OCI-M2 (cell line): ENCODE data around the gene CHI3L2.

Experiments
- DNase-seq: peaks from one replicate; lab custom pipeline; 2025; ENCODE audit not compliant: unreplicated experiment; lab: John Stamatoyannopoulos, UW

Gene CHI3L2

GRCh38 chr1:111227434-111227833 lies at the start of gene CHI3L2:
TSS of gene CHI3L2 (plus strand) at chr1:111227713. CDS start at chr1:111227730, 17 bp downstream.
- no peak for DNase-seq

- DNase-seq: no peak
Observed at GRCh38 chr1:111179968-111180533, 47.5 kb upstream of the CHI3L2 start.

GRCh38 chr1:111182052-111182451 lies 45.5 kb upstream of the CHI3L2 start:
- DNase-seq: no peak

- DNase-seq: no peak
Observed at GRCh38 chr1:111183308-111184069, 44.0 kb upstream of the CHI3L2 start.

GRCh38 chr1:111184663-111185062 lies 42.9 kb upstream of the CHI3L2 start:
- DNase-seq: no peak

GRCh38 chr1:111190931-111191451 lies 36.5 kb upstream of the CHI3L2 start:
- no peak for DNase-seq

- no peak for DNase-seq
Observed at GRCh38 chr1:111191496-111191895, 36.0 kb upstream of the CHI3L2 start.

GRCh38 chr1:111192074-111192473 lies 35.4 kb upstream of the CHI3L2 start:
- DNase-seq: no peak

- no peak for DNase-seq
Observed at GRCh38 chr1:111192658-111193519, 34.6 kb upstream of the CHI3L2 start.

GRCh38 chr1:111193712-111194480 lies 33.6 kb upstream of the CHI3L2 start:
- no peak for DNase-seq

GRCh38 chr1:111195002-111195684 lies 32.4 kb upstream of the CHI3L2 start:
- DNase-seq: no peak

- no peak for DNase-seq
Observed at GRCh38 chr1:111196213-111196612, 31.3 kb upstream of the CHI3L2 start.

- no peak for DNase-seq
Observed at GRCh38 chr1:111197598-111198284, 29.8 kb upstream of the CHI3L2 start.

GRCh38 chr1:111198836-111199235 lies 28.7 kb upstream of the CHI3L2 start:
- no peak for DNase-seq

- DNase-seq: no peak
Observed at GRCh38 chr1:111199329-111199728, 28.2 kb upstream of the CHI3L2 start.

GRCh38 chr1:111199881-111200801 lies 27.4 kb upstream of the CHI3L2 start, which contains the start of gene DENND2D:
TSS of gene DENND2D (minus strand) at chr1:111200646. CDS start at chr1:111200459, 187 bp downstream.
- no peak for DNase-seq

- DNase-seq: no peak
Observed at GRCh38 chr1:111200802-111201161, 26.7 kb upstream of the CHI3L2 start.

GRCh38 chr1:111201275-111202090 lies 26.0 kb upstream of the CHI3L2 start:
- DNase-seq: no peak
